Stimulated activated CD4-positive, alpha-beta T cell treated with anti-CD3 and anti-CD28 coated beads, Interleukin-2, amount 100 ng/mL, for 4 hours (primary cell): ENCODE results near the gene MNT.
"Not testable (repeated sequence)": the region's sequence is repeated elsewhere in the genome, so short reads cannot be mapped to it uniquely, and the experiment has no call there.

ENCODE experiments used
- DNase-seq: peaks from one replicate; pipeline ENCODE4 v3.0.0-alpha.2; 2020; ENCODE audit warnings: low read depth

MNT gene

GRCh38 chr17:2400877-2401425 is at the start of gene MNT:
TSS of gene MNT (minus strand) at chr17:2401060. CDS start at chr17:2400712, 348 bp downstream.
- DNase-seq: peak; percentile 93

GRCh38 chr17:2450016-2450650 is 49.3 kb upstream of the MNT start:
- DNase-seq: no peak

- DNase-seq: no peak
Measured at GRCh38 chr17:2449486-2449885, 48.6 kb upstream of the MNT start.

GRCh38 chr17:2447479-2447878 is 46.6 kb upstream of the MNT start:
- not testable (repeated sequence) for DNase-seq

GRCh38 chr17:2445638-2446037 is 44.8 kb upstream of the MNT start:
- DNase-seq: no peak

DNA sequence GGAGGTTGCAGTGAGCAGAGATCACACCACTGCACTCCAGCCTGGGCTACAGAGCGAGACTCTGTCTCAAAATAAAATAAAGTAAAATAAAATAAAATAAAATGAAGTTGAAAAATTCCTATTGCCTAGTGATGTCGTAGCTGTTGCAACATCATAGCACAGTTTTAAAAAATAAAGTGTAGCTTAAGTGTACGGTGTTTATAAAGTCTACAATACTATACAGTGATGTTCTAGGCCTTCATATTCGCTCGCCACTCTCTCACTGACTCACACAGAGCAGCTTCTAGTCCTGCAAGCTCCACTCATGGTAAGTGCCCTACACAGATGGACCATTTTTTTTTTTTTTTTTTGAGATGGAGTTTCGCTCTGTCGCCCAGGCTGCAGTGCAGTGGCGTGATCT is 43.5 kb upstream of the MNT start:
- DNase-seq: no peak

GRCh38 chr17:2442166-2442565 is 41.3 kb upstream of the MNT start:
- no peak for DNase-seq

GRCh38 chr17:2440930-2441329 is 40.1 kb upstream of the MNT start:
- DNase-seq: no peak

- DNase-seq: not testable (repeated sequence)
Measured at GRCh38 chr17:2439997-2440396, 39.1 kb upstream of the MNT start.

DNA sequence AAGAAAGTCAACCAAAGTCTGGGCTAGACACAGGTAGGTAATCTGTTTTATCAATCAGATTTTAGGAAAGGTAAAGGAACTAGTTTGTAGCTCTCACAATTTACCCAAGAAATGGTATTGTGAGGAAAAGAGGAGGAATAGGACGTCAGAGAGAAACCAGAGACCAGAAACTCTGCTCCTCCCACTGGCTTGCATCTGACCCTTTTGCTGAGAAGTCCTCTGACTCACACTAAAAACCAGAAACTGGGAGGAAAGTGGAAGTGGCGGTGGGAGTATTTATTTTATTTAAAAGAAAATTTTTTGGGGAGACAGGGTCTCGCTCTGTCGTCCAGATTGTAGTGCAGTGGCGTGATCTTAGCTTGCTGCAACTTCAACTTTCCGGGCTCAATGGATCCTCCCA is 38.0 kb upstream of the MNT start:
- no peak for DNase-seq

GRCh38 chr17:2436316-2436905 is 35.6 kb upstream of the MNT start:
- DNase-seq: no peak

DNA sequence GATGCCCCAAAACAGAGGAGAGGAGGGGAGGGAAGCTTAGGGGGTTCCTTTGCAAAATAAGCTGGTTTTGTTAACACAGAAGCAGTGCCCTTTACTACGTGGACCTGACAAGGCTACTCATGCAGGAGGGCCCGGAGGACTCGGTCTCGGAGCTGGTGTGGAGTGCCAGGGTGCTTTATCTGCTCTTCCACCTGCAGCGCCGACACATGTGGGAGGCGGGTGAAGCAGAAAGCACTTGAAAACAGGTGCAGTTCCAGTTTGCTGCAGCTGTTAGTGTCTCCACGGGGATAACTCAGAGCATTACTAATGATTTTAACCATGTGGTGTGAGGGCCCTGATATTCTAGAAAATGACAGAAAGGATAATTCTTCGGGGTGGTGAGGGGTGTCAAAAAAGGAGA is 35.0 kb upstream of the MNT start:
- DNase-seq: no peak

- DNase-seq: no peak
Measured at GRCh38 chr17:2435181-2435741, 34.4 kb upstream of the MNT start.

DNA sequence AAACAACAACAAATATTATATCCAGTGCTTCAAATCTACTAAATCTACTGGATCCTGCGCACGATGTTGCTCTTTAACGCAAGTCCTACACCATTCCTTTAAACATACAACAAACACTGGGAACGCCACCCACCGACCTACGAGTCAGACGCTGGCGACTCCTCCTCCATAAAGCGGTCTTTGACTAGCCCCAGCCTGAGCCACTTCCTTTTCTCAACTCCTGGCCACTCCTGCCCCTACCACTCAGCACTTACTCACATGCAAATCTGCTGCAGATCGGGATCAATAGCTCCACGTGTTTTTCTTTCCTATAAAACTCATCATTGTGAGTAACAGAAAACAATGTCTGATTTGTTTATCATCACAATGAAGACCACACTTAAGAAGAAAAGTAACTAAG is 32.8 kb upstream of the MNT start:
- no peak for DNase-seq

GRCh38 chr17:2427910-2428309 is 27.1 kb upstream of the MNT start:
- DNase-seq: no peak

- no peak for DNase-seq
Measured at GRCh38 chr17:2427215-2427614, 26.4 kb upstream of the MNT start.

GRCh38 chr17:2423271-2423670 is 22.4 kb upstream of the MNT start:
- DNase-seq: no peak

- DNase-seq: no peak
Measured at GRCh38 chr17:2421315-2422147, 20.7 kb upstream of the MNT start.

- no peak for DNase-seq
Measured at GRCh38 chr17:2420176-2420575, 19.3 kb upstream of the MNT start.

DNA sequence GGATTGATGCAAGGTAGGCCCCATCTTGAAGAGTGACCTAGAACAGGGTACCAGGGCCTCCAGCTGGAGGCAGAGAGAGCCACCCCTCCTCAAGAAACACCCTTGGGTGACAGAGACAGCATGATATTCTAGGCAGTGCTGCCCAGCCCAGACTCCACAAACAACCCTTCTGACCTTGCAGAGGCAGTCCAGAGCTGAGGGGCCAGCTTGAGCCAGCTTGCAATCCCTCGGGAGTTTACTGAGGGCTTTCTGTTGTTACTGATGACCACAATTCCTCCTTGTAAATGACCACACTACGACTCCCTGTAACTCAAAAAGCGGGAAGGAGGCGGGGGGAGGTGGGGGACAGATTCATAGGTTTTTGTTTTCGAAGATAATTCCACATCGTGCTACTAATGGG is 18.6 kb upstream of the MNT start:
- DNase-seq: no peak

DNA sequence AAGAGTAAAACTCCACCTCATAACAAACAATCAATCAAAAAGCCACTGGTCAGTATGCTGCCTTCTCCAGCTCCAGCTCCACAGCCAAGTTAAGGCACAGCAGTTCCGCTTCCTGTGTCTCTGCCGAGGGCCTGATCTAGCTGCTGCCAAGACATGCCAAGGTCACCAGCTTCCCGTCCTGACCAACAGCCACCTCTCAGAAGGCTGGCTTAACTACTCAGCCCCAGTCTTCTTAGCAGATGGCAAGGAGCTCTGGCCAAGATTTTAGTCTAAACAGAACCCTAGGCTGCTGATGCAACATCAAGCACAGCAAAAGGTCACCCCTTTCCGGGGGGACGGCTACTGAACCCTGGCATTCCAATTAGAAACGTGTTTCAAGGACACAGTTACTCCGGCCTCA is 17.7 kb upstream of the MNT start:
- DNase-seq: no peak

- DNase-seq: peak; percentile 79
Measured at GRCh38 chr17:2416010-2416734, 15.3 kb upstream of the MNT start.
